Chondrocyte (in vitro differentiated cells): ENCODE results near the gene RWDD1. TPM values are rescaled to one million over a fixed set of nuclear protein-coding genes. Genes with fewer than 3 reads are reported as not detected.
A peak's percentile ranks its signal among the peaks of the same experiment; 100 is the strongest.

ENCODE experiments used
- DNase-seq: peaks from one replicate; pipeline ENCODE4 v3.0.0; 2021; ENCODE audit warnings: mixed read lengths, low spot score
- H3K27ac Mint-ChIP-seq: one replicate; pipeline ENCODE4 v1.8.0; 2021; ENCODE audit warnings: mild to moderate bottlenecking, moderate library complexity, mixed read lengths; ENCODE audit not compliant: unreplicated experiment
- H3K27me3 Mint-ChIP-seq: 2 replicates; pipeline ENCODE4 v1.8.0; 2021; ENCODE audit warnings: low read depth, mixed read lengths
- H3K36me3 Mint-ChIP-seq: 2 replicates; pipeline ENCODE4 v1.8.0; 2021; ENCODE audit warnings: low read depth, mixed read lengths
- H3K4me1 Mint-ChIP-seq: 2 replicates; pipeline ENCODE4 v1.8.0; 2021; ENCODE audit warnings: low read depth, mild to moderate bottlenecking, mixed read lengths
- H3K4me3 Mint-ChIP-seq: one replicate; pipeline ENCODE4 v1.8.0; 2021; ENCODE audit warnings: mild to moderate bottlenecking, moderate library complexity, mixed read lengths; ENCODE audit not compliant: unreplicated experiment
- H3K9me3 Mint-ChIP-seq: 2 replicates; pipeline ENCODE4 v1.8.0; 2021; ENCODE audit warnings: low read depth, mixed read lengths
- CTCF ChIP-seq: fragments of 200-600 bp; sonication (generic); IDR thresholded peaks from 2 replicates; pipeline ENCODE4 v1.5.0; 2021; ENCODE audit warnings: antibody characterized with exemption, mild to moderate bottlenecking, moderate library complexity
- total RNA-seq: library from RNA; stranded (reverse); gene quantifications from 3 replicates; pipeline ENCODE4 v1.2.1, GENCODE V29; 2021

Gene RWDD1
- total RNA-seq, 1 donor from 2014 or later, result 44.4 TPM

- H3K27me3 Mint-ChIP-seq, result peaks cover 2% of the 10 kb centered on the region
- no peaks in the 10 kb centered on the region for H3K9me3 Mint-ChIP-seq
- no peak for DNase-seq
- peaks cover 5% of the 10 kb centered on the region for H3K4me1 Mint-ChIP-seq
- no peak overlapping the region for H3K27ac Mint-ChIP-seq
- TF ChIP-seq CTCF, result peak; percentile 95
- H3K4me3 Mint-ChIP-seq, result no peak overlapping the region
- H3K36me3 Mint-ChIP-seq, result no peaks in the 10 kb centered on the region
Observed at GRCh38 chr6:116536216-116536621, 35.1 kb upstream of the RWDD1 start.

- no peak overlapping the region for H3K27ac Mint-ChIP-seq
- peaks cover 8% of the 10 kb centered on the region for H3K27me3 Mint-ChIP-seq
- H3K9me3 Mint-ChIP-seq, result no peaks in the 10 kb centered on the region
- no peak for TF ChIP-seq CTCF
- DNase-seq, result no peak
- no peaks in the 10 kb centered on the region for H3K4me1 Mint-ChIP-seq
- no peaks in the 10 kb centered on the region for H3K36me3 Mint-ChIP-seq
- no peak overlapping the region for H3K4me3 Mint-ChIP-seq
Observed at GRCh38 chr6:116542426-116542825, 28.9 kb upstream of the RWDD1 start.

- H3K27ac Mint-ChIP-seq, result no peak overlapping the region
- no peak for TF ChIP-seq CTCF
- DNase-seq, result no peak
Observed at GRCh38 chr6:116543149-116543548, 28.2 kb upstream of the RWDD1 start.

GRCh38 chr6:116545651-116546050 lies 25.7 kb upstream of the RWDD1 start, which contains the start of gene TRAPPC3L:
TSS of gene TRAPPC3L (minus strand) at chr6:116545684. CDS start at chr6:116545514, 170 bp downstream.
- Mint-ChIP-seq H3K9me3 (no peaks in the 10 kb centered on the region), H3K27ac (no peak within 1 kb of the TSS), H3K27me3 (peaks cover 8% of the 10 kb centered on the region), H3K4me1 (no peaks in the 10 kb centered on the region), H3K4me3 (no peak within 1 kb of the TSS), H3K36me3 (no peaks in the 10 kb centered on the region)
- TF ChIP-seq CTCF, result no peak
- DNase-seq, result no peak

More at GRCh38 chr6:116543149-116543548, 28.2 kb upstream of the RWDD1 start:
- Mint-ChIP-seq H3K36me3 (no peaks in the 10 kb centered on the region), H3K9me3 (no peaks in the 10 kb centered on the region), H3K27me3 (peaks cover 8% of the 10 kb centered on the region), H3K4me3 (no peak overlapping the region), H3K4me1 (no peaks in the 10 kb centered on the region)

- DNase-seq, result no peak
- Mint-ChIP-seq H3K9me3 (no peaks in the 10 kb centered on the region), H3K4me3 (no peak overlapping the region), H3K27me3 (peaks cover 3% of the 10 kb centered on the region), H3K36me3 (no peaks in the 10 kb centered on the region), H3K4me1 (no peaks in the 10 kb centered on the region), H3K27ac (no peak overlapping the region)
- TF ChIP-seq CTCF, result no peak
Observed at GRCh38 chr6:116547358-116547757, 23.9 kb upstream of the RWDD1 start.
